ENCODE measurements around the gene YJEFN3. TPM values are rescaled to one million over a fixed set of nuclear protein-coding genes. Genes with fewer than 3 reads are reported as not detected.
A peak's percentile ranks its signal among the peaks of the same experiment; 100 is the strongest.

The YJEFN3 gene
- total RNA-seq, 1 experiment from 2014 or later: 25.3 TPM

DNA sequence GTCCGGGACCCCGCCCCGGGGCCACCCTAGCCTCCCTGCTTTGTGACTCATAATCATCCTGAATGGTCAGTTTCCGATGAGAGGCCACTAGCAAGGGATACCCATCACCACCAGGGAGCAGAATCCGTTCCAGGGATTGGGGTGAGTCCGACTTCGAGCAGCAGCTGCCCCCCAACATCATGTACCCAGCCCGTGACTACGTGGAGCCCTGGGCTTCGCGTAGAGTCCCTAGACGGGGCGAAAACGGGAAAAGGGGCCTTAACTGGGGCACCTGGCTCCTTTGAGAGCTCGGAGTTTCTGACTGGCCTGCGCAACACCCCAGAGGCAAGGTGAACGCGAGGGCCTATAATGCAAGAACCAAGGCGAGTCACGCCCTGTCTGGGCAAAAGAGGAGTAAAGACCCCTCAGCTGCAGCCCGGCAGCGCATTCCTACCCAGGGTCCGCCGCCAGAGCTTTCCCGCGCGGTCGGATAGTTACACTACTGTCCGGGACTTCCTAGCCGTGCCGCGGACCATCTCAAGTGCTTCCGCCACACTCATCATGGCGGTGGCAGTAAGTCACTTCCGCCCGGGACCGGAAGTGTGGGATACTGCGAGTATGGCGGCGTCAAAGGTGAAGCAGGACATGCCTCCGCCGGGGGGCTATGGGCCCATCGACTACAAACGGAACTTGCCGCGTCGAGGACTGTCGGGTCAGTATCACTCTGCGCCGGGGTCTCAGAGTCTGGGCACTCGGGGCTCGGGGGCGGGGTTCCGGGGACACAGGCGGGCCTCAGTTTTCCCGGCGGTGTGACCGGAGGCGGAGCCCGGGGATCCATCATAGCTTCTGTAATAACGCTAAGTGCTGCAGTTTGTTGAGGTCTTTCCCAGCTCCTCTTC, 12.8 kb upstream of the YJEFN3 start, which contains the start of gene NDUFA13 (continued):
- TF ChIP-seq ZNF274 (IDR thresholded peaks at IDR 0.05; ENCODE audit: low read depth, low read length): no peak
- no peak for TF ChIP-seq JUND (IDR thresholded peaks at IDR 0.05)
- peak; percentile 97 for TF ChIP-seq POLR2AphosphoS5 (IDR thresholded peaks at IDR 0.05; ENCODE audit: low read depth, low read length)
- peak; percentile 100 for TF ChIP-seq ELF1 (IDR thresholded peaks at IDR 0.05; ENCODE audit: borderline replicate concordance, low read depth)
- TF ChIP-seq CEBPB (IDR thresholded peaks at IDR 0.05; ENCODE audit: low read depth): no peak
- no peak for TF ChIP-seq SRF (IDR thresholded peaks at IDR 0.05; ENCODE audit: low read depth)
- no peak for TF ChIP-seq FOSL1 (IDR thresholded peaks at IDR 0.05; ENCODE audit: low read depth)

DNA sequence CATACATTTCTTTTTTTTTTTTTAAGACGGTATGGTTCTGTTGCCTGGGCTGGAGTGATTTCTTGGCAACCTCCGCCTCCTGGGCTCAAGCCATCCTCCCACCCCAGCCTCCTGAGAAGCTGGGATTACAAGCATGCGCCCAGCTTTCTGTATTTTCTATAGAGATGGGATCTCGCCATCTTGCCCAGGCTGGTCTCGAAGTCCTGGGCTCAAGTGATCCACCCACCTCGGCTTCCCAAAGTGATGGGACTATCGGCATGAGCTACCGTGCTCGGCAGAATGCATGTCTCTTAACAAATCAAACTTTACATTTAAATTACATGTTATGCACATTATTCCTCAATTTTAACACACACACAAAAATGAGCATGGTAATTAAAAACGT, 11.5 kb upstream of the YJEFN3 start:
- Histone ChIP-seq H3K4me2 (ENCODE audit: low read length) (peak overlapping the region; percentile 89), H3K27me3 (ENCODE audit: insufficient read depth, low read length) (no peaks in the 10 kb centered on the region), H3K4me1 (ENCODE audit: control insufficient read depth in 1 of 2, insufficient read depth in 2 of 2, low read length in 2 of 2) (peaks cover 7 to 19% of the 10 kb centered on the region in 2 experiments), H2AFZ (ENCODE audit: low read depth, low read length, poor library complexity, severe bottlenecking) (no peak overlapping the region), H3K9me2 (ENCODE audit: insufficient read depth) (no peaks in the 10 kb centered on the region), H3K4me3 (replicated peaks in 1 of 2; ENCODE audit: low read depth in 1 of 2, low read length in 2 of 2) (peak overlapping the region; percentile 69 to 98), H3K36me3 (ENCODE audit: control insufficient read depth in 1 of 2, insufficient read depth in 2 of 2, low read length in 2 of 2) (peaks cover 11 to 15% of the 10 kb centered on the region in 2 experiments; a peak in 3 of 4 replicates), H3K27ac (ENCODE audit: low read depth, low read length) (peak overlapping the region; percentile 88), H3K9ac (ENCODE audit: low read length) (peak overlapping the region; percentile 89), H3K9me3 (ENCODE audit: control insufficient read depth in 1 of 2, insufficient read depth in 1 of 2, low read depth in 1 of 2, low read length in 2 of 2) (no peaks in the 10 kb centered on the region), H4K20me1 (ENCODE audit: insufficient read depth) (no peaks in the 10 kb centered on the region), H3K79me2 (ENCODE audit: insufficient read depth, low read length) (peaks cover 60% of the 10 kb centered on the region)
- RAD21 ChIA-PET (ENCODE audit: low non-redundant PET in 1 of 2, low total read pairs in 2 of 2, uncharacterized antibody in 2 of 2, unreplicated experiment in 2 of 2): no interaction called here
- TF ChIP-seq, protein P1, sequence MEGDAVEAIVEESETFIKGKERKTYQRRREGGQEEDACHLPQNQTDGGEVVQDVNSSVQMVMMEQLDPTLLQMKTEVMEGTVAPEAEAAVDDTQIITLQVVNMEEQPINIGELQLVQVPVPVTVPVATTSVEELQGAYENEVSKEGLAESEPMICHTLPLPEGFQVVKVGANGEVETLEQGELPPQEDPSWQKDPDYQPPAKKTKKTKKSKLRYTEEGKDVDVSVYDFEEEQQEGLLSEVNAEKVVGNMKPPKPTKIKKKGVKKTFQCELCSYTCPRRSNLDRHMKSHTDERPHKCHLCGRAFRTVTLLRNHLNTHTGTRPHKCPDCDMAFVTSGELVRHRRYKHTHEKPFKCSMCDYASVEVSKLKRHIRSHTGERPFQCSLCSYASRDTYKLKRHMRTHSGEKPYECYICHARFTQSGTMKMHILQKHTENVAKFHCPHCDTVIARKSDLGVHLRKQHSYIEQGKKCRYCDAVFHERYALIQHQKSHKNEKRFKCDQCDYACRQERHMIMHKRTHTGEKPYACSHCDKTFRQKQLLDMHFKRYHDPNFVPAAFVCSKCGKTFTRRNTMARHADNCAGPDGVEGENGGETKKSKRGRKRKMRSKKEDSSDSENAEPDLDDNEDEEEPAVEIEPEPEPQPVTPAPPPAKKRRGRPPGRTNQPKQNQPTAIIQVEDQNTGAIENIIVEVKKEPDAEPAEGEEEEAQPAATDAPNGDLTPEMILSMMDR (IDR thresholded peaks at IDR 0.05 in 2 of 3, conservative IDR thresholded peaks at IDR 0.05 in 1 of 3; ENCODE audit: borderline replicate concordance in 1 of 3, insufficient read depth in 1 of 3, low read depth in 2 of 3, low read length in 2 of 3): no peak
- TF ChIP-seq CEBPB (IDR thresholded peaks at IDR 0.05; ENCODE audit: low read depth): no peak
- no peak for TF ChIP-seq SRF (IDR thresholded peaks at IDR 0.05; ENCODE audit: low read depth)
- TF ChIP-seq, protein P2, sequence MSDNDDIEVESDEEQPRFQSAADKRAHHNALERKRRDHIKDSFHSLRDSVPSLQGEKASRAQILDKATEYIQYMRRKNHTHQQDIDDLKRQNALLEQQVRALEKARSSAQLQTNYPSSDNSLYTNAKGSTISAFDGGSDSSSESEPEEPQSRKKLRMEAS (IDR thresholded peaks at IDR 0.05): no peak
- TF ChIP-seq ZFX (IDR thresholded peaks at IDR 0.05): no peak
- no peak for TF ChIP-seq FOSL1 (IDR thresholded peaks at IDR 0.05; ENCODE audit: low read depth)
- TF ChIP-seq, protein P3, sequence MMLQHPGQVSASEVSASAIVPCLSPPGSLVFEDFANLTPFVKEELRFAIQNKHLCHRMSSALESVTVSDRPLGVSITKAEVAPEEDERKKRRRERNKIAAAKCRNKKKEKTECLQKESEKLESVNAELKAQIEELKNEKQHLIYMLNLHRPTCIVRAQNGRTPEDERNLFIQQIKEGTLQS (IDR thresholded peaks at IDR 0.05): no peak
- TF ChIP-seq POLR2A (IDR thresholded peaks at IDR 0.05; ENCODE audit: borderline replicate concordance, extremely low read depth, insufficient read depth, insufficient read length): no peak
- CTCF ChIA-PET: interaction anchor here (0.8 to 1.3 kb wide), 3 partner anchors 15 to 37 kb away, joined by 3 read pairs; no protein-coding TSS in a partner anchor
- POLR2A ChIA-PET: no interaction called here
- DNase-seq (ENCODE audit: low read depth, low spot score) (no peak), ATAC-seq (no peak)
- TSS peak; percentile 63 for BruUV-seq (replicated peaks)
- intact Hi-C loops (cut with micrococcal nuclease): no loop called here
